Activated CD8-positive, alpha-beta memory T cell treated with anti-CD3 and anti-CD28 coated beads, Interleukin-2, amount 50 U/mL, for 48 hours (primary cell): ENCODE measurements around the gene FAM76B.

Experiments used
- DNase-seq: peaks from one replicate; pipeline ENCODE4 v3.0.0-alpha.2; 2020

The FAM76B gene

DNA sequence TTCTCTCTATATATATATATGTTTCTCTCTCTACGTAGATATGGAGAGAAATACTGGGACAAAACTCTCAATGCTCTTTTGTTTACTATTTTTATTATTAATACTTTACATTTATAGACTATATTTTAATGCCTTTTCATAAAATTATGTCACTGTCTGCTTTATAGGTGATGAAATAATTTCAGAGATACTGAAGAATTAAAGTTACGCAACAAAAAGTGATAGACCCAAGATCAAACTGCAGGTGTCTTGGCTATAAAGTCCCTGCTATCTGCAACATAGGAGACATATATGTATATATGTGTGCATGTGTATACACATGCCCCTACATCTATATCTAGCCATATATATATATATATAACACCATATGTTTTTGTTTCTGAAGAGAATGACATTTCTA lies 60.8 kb downstream of the FAM76B start:
- no peak for DNase-seq

GRCh38 chr11:95728094-95728493 lies 61.5 kb downstream of the FAM76B start:
- DNase-seq: no peak

DNA sequence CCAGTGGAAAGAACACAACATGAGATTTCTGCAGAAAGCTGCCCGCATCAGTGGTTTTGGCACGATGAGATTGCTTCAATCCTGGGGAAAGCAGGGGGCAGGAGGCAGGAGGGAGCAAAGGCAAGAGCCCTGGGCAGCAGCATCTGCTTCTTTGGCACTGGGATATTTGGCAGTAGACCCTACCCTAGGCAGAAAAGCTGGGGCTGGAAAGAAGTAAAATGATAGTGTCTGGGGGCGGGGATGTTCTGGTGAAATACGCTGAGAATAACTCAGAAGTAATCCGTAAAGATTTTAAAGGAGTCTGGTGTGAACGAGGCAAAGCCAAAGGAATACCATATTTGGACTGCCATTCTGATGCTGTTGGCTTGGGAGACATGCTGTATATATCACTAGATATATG lies 62.0 kb downstream of the FAM76B start:
- DNase-seq: no peak

DNA sequence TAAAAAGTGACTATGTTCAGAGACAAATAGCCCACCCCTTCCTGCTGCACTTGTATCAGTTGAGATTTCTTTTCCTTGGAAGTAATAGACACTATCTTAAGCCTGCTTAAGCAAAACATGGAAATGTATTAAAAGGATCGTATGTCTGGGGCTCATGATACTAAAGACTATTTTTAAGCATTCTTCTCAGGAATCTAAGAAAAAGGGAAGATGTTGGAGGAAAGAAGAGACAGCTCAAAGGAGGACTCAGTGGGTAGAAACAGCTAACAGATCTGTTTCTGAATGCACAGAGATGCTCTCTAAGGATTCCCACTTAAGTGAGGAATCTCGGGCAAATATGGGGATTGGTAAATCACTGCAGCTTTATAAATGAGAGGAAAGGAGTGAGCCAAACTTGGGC lies 62.5 kb downstream of the FAM76B start:
- no peak for DNase-seq

DNA sequence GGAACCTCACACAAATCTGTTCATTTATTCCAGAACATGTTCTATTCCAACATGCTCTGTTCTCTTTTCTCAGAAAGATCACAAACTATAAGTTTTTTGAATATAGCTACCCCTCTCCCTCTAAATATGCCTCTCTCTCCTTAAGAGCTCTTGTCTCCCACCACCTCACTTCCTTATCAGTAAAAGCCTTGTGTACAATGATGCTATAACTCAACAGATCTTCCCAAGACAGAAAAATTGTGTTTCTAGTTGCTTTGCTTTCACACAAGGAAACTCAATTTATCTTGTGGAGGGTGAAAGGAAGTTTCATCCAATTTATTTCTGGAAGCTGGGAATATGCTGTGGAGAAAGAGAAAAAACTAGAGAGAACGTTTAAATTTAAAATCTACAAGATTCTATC lies 64.4 kb downstream of the FAM76B start:
- no peak for DNase-seq

GRCh38 chr11:95723361-95723942 lies 66.1 kb downstream of the FAM76B start:
- no peak for DNase-seq

DNA sequence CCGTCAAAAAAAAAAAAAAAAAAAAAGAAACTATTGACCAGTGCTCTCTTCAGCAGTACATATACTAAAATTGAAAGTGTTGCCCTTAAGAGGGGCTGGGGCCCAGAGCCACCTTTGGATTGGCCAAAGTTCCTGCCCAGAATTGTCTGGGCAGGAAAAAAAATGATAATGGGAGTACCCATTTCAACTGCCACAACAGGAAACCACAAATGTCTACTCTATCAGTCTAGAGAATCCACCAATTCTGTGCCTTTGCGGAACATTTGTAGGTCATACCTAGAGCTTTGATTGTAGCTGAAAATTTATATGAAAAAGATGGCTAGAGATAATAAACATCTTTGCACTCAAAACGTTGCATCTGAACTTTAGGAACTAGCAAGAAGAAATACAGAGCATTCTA lies 69.4 kb downstream of the FAM76B start:
- DNase-seq: no peak
